Body of pancreas (tissue), 4 donors: ENCODE data around the gene SEMA4F. TPM values are rescaled to one million over a fixed set of nuclear protein-coding genes. Genes with fewer than 3 reads are reported as not detected.

ENCODE experiments used
- ATAC-seq: fragments of 150-250 bp; one replicate; pipeline ENCODE4 v1.9.1; 2016
- DNase-seq, 4 donors: peaks; one replicate each; pipeline ENCODE4 v3.0.0-alpha.2; 2019
- H3K27ac ChIP-seq, 4 donors: fragments of 200-600 bp; sonication (generic); 1 replicate in 3 of 4; 2 replicates in 1 of 4; pipeline versions ENCODE4 v1.5.1 to v1.6.1; 2016 to 2019; ENCODE audit warnings: mild to moderate bottlenecking in 1 of 4, mixed read lengths in 1 of 4, moderate library complexity in 1 of 4
- H3K27me3 ChIP-seq, 2 donors: fragments of 200-600 bp; sonication (generic); one replicate each; pipeline ENCODE4 v1.6.0; 2016; ENCODE audit warnings: mild to moderate bottlenecking in 1 of 2
- H3K36me3 ChIP-seq, 2 donors: fragments of 200-600 bp; sonication (generic); replicated peaks in 1 of 2; 2 replicates each; pipeline ENCODE4 v1.5.1; 2016; ENCODE audit warnings: low read depth in 2 of 2; ENCODE audit not compliant: insufficient read depth in 1 of 2
- H3K4me1 ChIP-seq: fragments of 200-600 bp; sonication (generic); one replicate; pipeline ENCODE4 v1.6.0; 2016
- H3K4me3 ChIP-seq, 2 donors: fragments of 200-600 bp; sonication (generic); 1 replicate in 1 of 2; 2 replicates in 1 of 2; pipeline ENCODE4 v1.5.1; 2016 to 2019
- H3K9me3 ChIP-seq, 3 donors: fragments of 200-600 bp; sonication (generic); 1 replicate in 2 of 3; 2 replicates in 1 of 3; pipeline ENCODE4 v1.5.1; 2016
- CTCF ChIP-seq, 7 experiments: fragments of 450-650 bp in 4 of 7; fragments of 200-600 bp in 3 of 7; sonication (generic) in 3 of 7; IDR thresholded peaks; one replicate each; pipeline ENCODE4 v1.5.1; 2016 to 2019; ENCODE audit warnings: antibody characterized with exemption in 7 of 7
- POLR2A ChIP-seq, 3 donors: fragments of 450-650 bp; IDR thresholded peaks; one replicate each; pipeline ENCODE4 v1.6.1; 2016; ENCODE audit warnings: antibody characterized with exemption in 3 of 3, mild to moderate bottlenecking in 2 of 3
- WGBS, 2 donors: methylation state at CpG; one replicate each; pipeline ENCODE4 v1.1.5; 2017; 5-methylcytosine and 5-hydroxymethylcytosine counted together
- intact Hi-C: fragments of 100-400 bp; cut with DNase I; formaldehyde crosslinking; loops from one replicate; pipeline ENCODE4 v1.15.1; 2023
- total RNA-seq, 2 donors: library from RNA; depleted of rRNA; stranded (reverse); fragments of >200 nt; gene quantifications; one replicate each; pipeline ENCODE4 v1.1.0, GENCODE V29; 2016

The SEMA4F gene
- total RNA-seq, 2 donors from 2014 or later, result 3.1 to 4.6 TPM

GRCh38 chr2:74700643-74701372 is 46.8 kb downstream of the SEMA4F start:
- Histone ChIP-seq H3K27me3 (no peaks in the 10 kb centered on the region), H3K27ac (no peak overlapping the region), H3K9me3 (no peaks in the 10 kb centered on the region), H3K4me3 (no peak overlapping the region), H3K4me1 (no peaks in the 10 kb centered on the region), H3K36me3 (no peaks in the 10 kb centered on the region)
- intact Hi-C loops, result no loop called here
- WGBS, 2 donors, result 44 to 72% methylated on average over 2 of the region's 2 CpGs
- ATAC-seq (no peak), DNase-seq (no peak)
- TF ChIP-seq POLR2A (IDR thresholded peaks at IDR 0.05), result no peak
- no peak for TF ChIP-seq CTCF (IDR thresholded peaks at IDR 0.05)

- WGBS, 2 donors, result 54 to 58% methylated on average over 4 of the region's 4 CpGs
- TF ChIP-seq POLR2A (IDR thresholded peaks at IDR 0.05) (no peak), CTCF (IDR thresholded peaks at IDR 0.05) (no peak)
- ATAC-seq (no peak), DNase-seq (no peak)
- no peak overlapping the region for H3K4me3 ChIP-seq
- no peaks in the 10 kb centered on the region for H3K27me3 ChIP-seq
- no peaks in the 10 kb centered on the region for H3K36me3 ChIP-seq
- H3K4me1 ChIP-seq, result no peaks in the 10 kb centered on the region
- H3K27ac ChIP-seq, result no peak overlapping the region
- intact Hi-C loops, result no loop called here
- no peaks in the 10 kb centered on the region for H3K9me3 ChIP-seq
These were observed 48.1 kb downstream of the SEMA4F start for GRCh38 chr2:74702001-74702715.

GRCh38 chr2:74703373-74703772 is 49.3 kb downstream of the SEMA4F start:
- Histone ChIP-seq H3K36me3 (no peaks in the 10 kb centered on the region), H3K9me3 (no peaks in the 10 kb centered on the region), H3K27ac (no peak overlapping the region), H3K4me1 (no peaks in the 10 kb centered on the region), H3K27me3 (no peaks in the 10 kb centered on the region), H3K4me3 (no peak overlapping the region)
- TF ChIP-seq CTCF (IDR thresholded peaks at IDR 0.05) (no peak), POLR2A (IDR thresholded peaks at IDR 0.05) (no peak)
- intact Hi-C loops, result no loop called here
- no peak for DNase-seq
- ATAC-seq, result no peak
- WGBS, 2 donors, result 68 to 86% methylated on average over 6 of the region's 6 CpGs

- H3K4me3 ChIP-seq, result no peak overlapping the region
- intact Hi-C loops, result no loop called here
- no peaks in the 10 kb centered on the region for H3K36me3 ChIP-seq
- no peaks in the 10 kb centered on the region for H3K4me1 ChIP-seq
- no peak overlapping the region for H3K27ac ChIP-seq
- ATAC-seq, result no peak
- H3K9me3 ChIP-seq, result no peaks in the 10 kb centered on the region
- DNase-seq, result no peak
- H3K27me3 ChIP-seq, result no peaks in the 10 kb centered on the region
- TF ChIP-seq CTCF (IDR thresholded peaks at IDR 0.05) (no peak), POLR2A (IDR thresholded peaks at IDR 0.05) (no peak)
- 77 to 82% methylated on average over 2 of the region's 2 CpGs for WGBS, 2 donors
These were observed 50.2 kb downstream of the SEMA4F start for GRCh38 chr2:74704216-74704615.
